A549 (cell line): ENCODE results near the gene CEP85L. TPM values are rescaled to one million over a fixed set of nuclear protein-coding genes. Genes with fewer than 3 reads are reported as not detected.
A peak's percentile ranks its signal among the peaks of the same experiment; 100 is the strongest.
"Not testable (repeated sequence)": the region's sequence is repeated elsewhere in the genome, so short reads cannot be mapped to it uniquely, and the experiment has no call there.

Experiments
- ATAC-seq, 2 experiments: fragments of 200-7000 bp in 1 of 2; fragments of >200 bp in 1 of 2; cut with Nextera tagmentation in 1 of 2; cut with Tn5 transposase in 1 of 2; 3 replicates each; pipeline versions ENCODE4 v1.8.0 to v1.9.1; 2018 to 2020; ENCODE audit warnings: mild to moderate bottlenecking in 1 of 2, moderate library complexity in 1 of 2
- CTCF ChIA-PET: fragments of 300-600 bp; sonication (Branson Sonifier 250); formaldehyde crosslinking; extraction: SDS; loops from one replicate; lab custom pipeline; 2021; ENCODE audit warnings: antibody characterized with exemption, inconsistent platforms; lab: Yijun Ruan, JAX
- POLR2A ChIA-PET: fragments of 350-600 bp; formaldehyde crosslinking; extraction: SDS; loops from one replicate; lab custom pipeline; 2021; ENCODE audit warnings: antibody characterized with exemption, inconsistent platforms; lab: Yijun Ruan, JAX
- DNase-seq, 2 experiments: peaks; one replicate each; pipeline versions ENCODE4 v3.0.0 to v3.0.0-alpha.2; 2011 to 2016; ENCODE audit warnings: low read depth in 1 of 2, low spot score in 1 of 2
- FAIRE-seq: peaks from 2 replicates; lab custom pipeline; 2011; peaks lifted over from hg19 to GRCh38; lab: Jason Lieb, UNC
- H3K27ac ChIP-seq, 2 experiments: fragments of >200 bp; sonication (Bioruptor Twin); formaldehyde crosslinking; 3 replicates each; pipeline ENCODE4 v1.5.1; 2016 to 2017
- H3K4me1 ChIP-seq: fragments of >200 bp; sonication (Bioruptor Twin); formaldehyde crosslinking; 3 replicates; pipeline ENCODE4 v1.6.1; 2016
- H3K4me2 ChIP-seq: fragments of >200 bp; sonication (Bioruptor Twin); formaldehyde crosslinking; 3 replicates; pipeline ENCODE4 v1.6.1; 2016
- H3K4me3 ChIP-seq: fragments of >200 bp; sonication (Bioruptor Twin); formaldehyde crosslinking; 3 replicates; pipeline ENCODE4 v1.5.1; 2016
- H3K9me3 ChIP-seq: fragments of >200 bp; sonication (Bioruptor Twin); formaldehyde crosslinking; 3 replicates; pipeline ENCODE4 v1.6.1; 2016
- BHLHE40 ChIP-seq: IDR thresholded peaks from 2 replicates; pipeline ENCODE4 v1.6.1; 2012; ENCODE audit warnings: low read depth, low read length, inconsistent platforms
- CBX2 ChIP-seq: fragments of 200-600 bp; sonication (generic); IDR thresholded peaks from 2 replicates; pipeline ENCODE4 v1.6.1; 2016; ENCODE audit warnings: low read depth, mild to moderate bottlenecking, borderline replicate concordance
- EHF ChIP-seq: fragments of 250-450 bp; sonication (Bioruptor Pico); IDR thresholded peaks from 2 replicates; pipeline ENCODE4 v1.5.0; 2020; ENCODE audit warnings: mild to moderate bottlenecking
- HDAC2 ChIP-seq: fragments of 200-600 bp; sonication (generic); IDR thresholded peaks from 2 replicates; pipeline ENCODE4 v1.6.1; 2016
- HES2 ChIP-seq: fragments of >200 bp; sonication (Bioruptor Twin); formaldehyde crosslinking; IDR thresholded peaks from 2 replicates; pipeline ENCODE4 v1.6.1; 2016
- HEYL ChIP-seq: fragments of 250-450 bp; sonication (Bioruptor Pico); IDR thresholded peaks from 2 replicates; pipeline ENCODE4 v1.8.0; 2021; ENCODE audit warnings: mild to moderate bottlenecking, moderate library complexity
- HMGXB4 ChIP-seq: fragments of 250-450 bp; sonication (Bioruptor Pico); IDR thresholded peaks from 2 replicates; pipeline ENCODE4 v1.5.0; 2021; ENCODE audit warnings: mild to moderate bottlenecking, moderate library complexity, borderline replicate concordance
- JUN ChIP-seq, 2 experiments: fragments of >200 bp; sonication (Bioruptor Twin); formaldehyde crosslinking; IDR thresholded peaks; 2 replicates in 1 of 2; 3 replicates in 1 of 2; pipeline ENCODE4 v1.6.1; 2016 to 2017
- JUNB ChIP-seq: fragments of >200 bp; sonication (Bioruptor Twin); formaldehyde crosslinking; IDR thresholded peaks from 2 replicates; pipeline ENCODE4 v1.6.1; 2016
- MAFK ChIP-seq: fragments of 450-650 bp; IDR thresholded peaks from 2 replicates; pipeline ENCODE4 v1.6.1; 2014; ENCODE audit not compliant: partially characterized antibody
- PBX3 ChIP-seq: IDR thresholded peaks from 2 replicates; pipeline ENCODE4 v1.6.1; 2012
- RAD21 ChIP-seq, 2 experiments: fragments of >200 bp in 1 of 2; sonication (Bioruptor Twin) in 1 of 2; formaldehyde crosslinking in 1 of 2; IDR thresholded peaks in 1 of 2; conservative IDR thresholded peaks in 1 of 2; 2 replicates in 1 of 2; 3 replicates in 1 of 2; pipeline ENCODE4 v1.6.1; 2012 to 2018; ENCODE audit warnings: inconsistent platforms in 1 of 2
- RARB ChIP-seq: fragments of 250-450 bp; sonication (Bioruptor Pico); IDR thresholded peaks from 2 replicates; pipeline ENCODE4 v1.8.0; 2021; ENCODE audit warnings: mild to moderate bottlenecking, moderate library complexity
- RCOR1 ChIP-seq: fragments of 150-350 bp; IDR thresholded peaks from 2 replicates; pipeline ENCODE4 v1.6.1; 2014; ENCODE audit warnings: antibody characterized with exemption, low read length, low read depth
- TFCP2L1 ChIP-seq: fragments of 250-450 bp; sonication (Bioruptor Pico); IDR thresholded peaks from 2 replicates; pipeline ENCODE4 v1.5.0; 2021; ENCODE audit warnings: mild to moderate bottlenecking
- ZNF302 ChIP-seq: fragments of 250-450 bp; sonication (Bioruptor Pico); IDR thresholded peaks from 2 replicates; pipeline ENCODE4 v1.9.0; 2021; ENCODE audit warnings: inconsistent platforms, mild to moderate bottlenecking, moderate library complexity
- WGBS: methylation state at CpG from one replicate; pipeline ENCODE4 v1.1.6; 2017; ENCODE audit errors: missing lambda C conversion rate; 5-methylcytosine and 5-hydroxymethylcytosine counted together
- polyA plus RNA-seq, 4 experiments: library from polyadenylated mRNA; depleted of rRNA in 3 of 4; stranded (reverse); fragments of >200 nt; fragmentation: RNase III in 1 of 4; extraction: RNeasy Plus Mini Kit Qiagen cat#74134 plus additional on column Dnase treatment in 1 of 4; gene quantifications; 2 replicates in 3 of 4; 3 replicates in 1 of 4; pipeline ENCODE4 v1.2.3, GENCODE V29; 2011 to 2017

The CEP85L gene
- polyA plus RNA-seq, 2 of the 4 experiments (the other 2 are of a cell fraction), result 1.3 to 3.4 TPM

- TF ChIP-seq HMGXB4 (CRISPR knock-in tag) (no peak), RARB (CRISPR knock-in tag) (no peak), JUN (IDR thresholded peaks at IDR 0.05) (no peak), HEYL (CRISPR knock-in tag) (no peak), CBX2 (no peak), RAD21 (conservative IDR thresholded peaks at IDR 0.05 in 1 of 2, IDR thresholded peaks at IDR 0.05 in 1 of 2) (no peak), HDAC2 (no peak), JUNB (no peak)
Observed at GRCh38 chr6:118444796-118445195, 206.6 kb downstream of the CEP85L start (continued).

- no peak for ATAC-seq
- FAIRE-seq, result no peak
- no peaks in the 10 kb centered on the region for H3K4me1 ChIP-seq
- ChIA-PET POLR2A (no interaction called here), CTCF (interaction anchor here (1.4 kb wide), 1 partner anchor 153 kb away, joined by 4 read pairs; no protein-coding TSS in a partner anchor)
- H3K4me2 ChIP-seq, result no peak overlapping the region
- 0% methylated on average over 2 of the region's 3 CpGs for WGBS
- no peaks in the 10 kb centered on the region for H3K9me3 ChIP-seq
- no peak overlapping the region for H3K4me3 ChIP-seq
- no peak for TF ChIP-seq TFCP2L1 (CRISPR knock-in tag)
- no peak for TF ChIP-seq ZNF302 (CRISPR knock-in tag)
- TF ChIP-seq BHLHE40, result no peak
- no peak for TF ChIP-seq HES2
- no peak for TF ChIP-seq PBX3
- no peak for TF ChIP-seq RCOR1
- TF ChIP-seq HMGXB4 (CRISPR knock-in tag), result no peak
- no peak for TF ChIP-seq EHF (CRISPR knock-in tag)
- DNase-seq, result no peak
- no peak overlapping the region for H3K27ac ChIP-seq
Observed at GRCh38 chr6:118436482-118436881, 214.9 kb downstream of the CEP85L start.

GRCh38 chr6:118434147-118434546 lies 217.2 kb downstream of the CEP85L start:
- ATAC-seq, H3K4me3 ChIP-seq, CTCF ChIA-PET, DNase-seq, H3K9me3 ChIP-seq, POLR2A ChIA-PET, FAIRE-seq, H3K27ac ChIP-seq, H3K4me2 ChIP-seq, H3K4me1 ChIP-seq: not testable (repeated sequence)
- 56% methylated on average over 3 of the region's 3 CpGs for WGBS
- peak; percentile 9 for TF ChIP-seq MAFK

- POLR2A ChIA-PET, FAIRE-seq, CTCF ChIA-PET, H3K4me3 ChIP-seq, DNase-seq, ATAC-seq, H3K9me3 ChIP-seq, H3K4me1 ChIP-seq, H3K27ac ChIP-seq, H3K4me2 ChIP-seq: not testable (repeated sequence)
- 8% methylated on average over 4 of the region's 5 CpGs for WGBS
Observed at GRCh38 chr6:118421312-118421711, 230.1 kb downstream of the CEP85L start.
